Coronary artery (tissue), 2 donors: Measurements from ENCODE around the gene SNX9.

Source experiments
- DNase-seq: peaks from one replicate; pipeline ENCODE4 v3.0.0-alpha.2; 2017; ENCODE audit warnings: low spot score
- H3K27ac ChIP-seq, 2 donors: fragments of 200-600 bp; sonication (generic); one replicate each; pipeline ENCODE4 v1.5.1; 2016 to 2019
- H3K4me3 ChIP-seq: fragments of 200-600 bp; sonication (generic); 2 replicates; pipeline ENCODE4 v1.5.1; 2016; ENCODE audit warnings: mild to moderate bottlenecking, moderate library complexity
- TF ChIP-seq, protein P1 (sequence below): fragments of 200-600 bp; sonication (generic); IDR thresholded peaks from one replicate; pipeline ENCODE4 v1.5.1; 2019; ENCODE audit warnings: antibody characterized with exemption

SNX9 gene

GRCh38 chr6:157823001-157823527, at the start of gene SNX9:
SNX9 (plus strand) TSS chr6:157823246; CDS start chr6:157823435, 189 bp downstream.
- TF ChIP-seq, protein P1, sequence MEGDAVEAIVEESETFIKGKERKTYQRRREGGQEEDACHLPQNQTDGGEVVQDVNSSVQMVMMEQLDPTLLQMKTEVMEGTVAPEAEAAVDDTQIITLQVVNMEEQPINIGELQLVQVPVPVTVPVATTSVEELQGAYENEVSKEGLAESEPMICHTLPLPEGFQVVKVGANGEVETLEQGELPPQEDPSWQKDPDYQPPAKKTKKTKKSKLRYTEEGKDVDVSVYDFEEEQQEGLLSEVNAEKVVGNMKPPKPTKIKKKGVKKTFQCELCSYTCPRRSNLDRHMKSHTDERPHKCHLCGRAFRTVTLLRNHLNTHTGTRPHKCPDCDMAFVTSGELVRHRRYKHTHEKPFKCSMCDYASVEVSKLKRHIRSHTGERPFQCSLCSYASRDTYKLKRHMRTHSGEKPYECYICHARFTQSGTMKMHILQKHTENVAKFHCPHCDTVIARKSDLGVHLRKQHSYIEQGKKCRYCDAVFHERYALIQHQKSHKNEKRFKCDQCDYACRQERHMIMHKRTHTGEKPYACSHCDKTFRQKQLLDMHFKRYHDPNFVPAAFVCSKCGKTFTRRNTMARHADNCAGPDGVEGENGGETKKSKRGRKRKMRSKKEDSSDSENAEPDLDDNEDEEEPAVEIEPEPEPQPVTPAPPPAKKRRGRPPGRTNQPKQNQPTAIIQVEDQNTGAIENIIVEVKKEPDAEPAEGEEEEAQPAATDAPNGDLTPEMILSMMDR, result no peak
- DNase-seq, result peak; percentile 82
- peak within 1 kb of the TSS; percentile 95 for H3K4me3 ChIP-seq
- peak within 1 kb of the TSS; percentile 97 to 99 for H3K27ac ChIP-seq

- no peak for DNase-seq
- Histone ChIP-seq H3K27ac (no peak overlapping the region), H3K4me3 (no peak overlapping the region)
- TF ChIP-seq, protein P1, result no peak
Measured at GRCh38 chr6:157773248-157773773, 49.7 kb upstream of the SNX9 start.

GRCh38 chr6:157774153-157775135, 48.6 kb upstream of the SNX9 start:
- TF ChIP-seq, protein P1, result no peak
- Histone ChIP-seq H3K4me3 (no peak overlapping the region), H3K27ac (no peak overlapping the region)
- DNase-seq, result no peak

- H3K4me3 ChIP-seq, result no peak overlapping the region
- TF ChIP-seq, protein P1, result no peak
- DNase-seq, result no peak
- H3K27ac ChIP-seq, result no peak overlapping the region
Measured at GRCh38 chr6:157775376-157775775, 47.7 kb upstream of the SNX9 start.

DNA sequence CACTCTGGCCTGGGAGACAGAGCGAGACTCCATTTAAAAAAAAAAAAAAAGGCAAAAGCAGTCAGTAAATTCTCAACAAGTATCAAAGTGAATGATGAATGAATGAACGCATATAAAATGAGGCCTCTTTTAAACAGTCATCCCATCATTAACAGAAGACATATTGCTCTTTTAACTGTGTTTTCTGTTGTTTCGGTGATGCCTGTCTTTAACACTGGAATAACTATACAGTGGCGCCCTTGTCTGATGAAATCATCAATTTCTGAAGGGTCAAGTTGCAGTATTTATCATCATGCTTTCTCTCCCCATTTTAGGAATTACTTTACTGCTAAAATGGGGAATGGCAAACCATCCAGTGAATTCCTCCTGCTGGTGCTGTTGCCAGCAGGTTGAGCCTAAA, 45.7 kb upstream of the SNX9 start:
- TF ChIP-seq, protein P1, result no peak
- Histone ChIP-seq H3K4me3 (no peak overlapping the region), H3K27ac (no peak overlapping the region)
- DNase-seq, result no peak

- TF ChIP-seq, protein P1, result no peak
- no peak overlapping the region for H3K27ac ChIP-seq
- DNase-seq, result no peak
- no peak overlapping the region for H3K4me3 ChIP-seq
Measured at GRCh38 chr6:157778719-157779118, 44.3 kb upstream of the SNX9 start.
